AG04449 (cell line): ENCODE results near the gene PCDHGA7.
A peak's percentile ranks its signal among the peaks of the same experiment; 100 is the strongest.
"Not testable (repeated sequence)": the region's sequence is repeated elsewhere in the genome, so short reads cannot be mapped to it uniquely, and the experiment has no call there.

Experiments
- CTCF ChIA-PET: fragments of 350-600 bp; formaldehyde crosslinking; extraction: SDS; loops from one replicate; lab custom pipeline; 2021; ENCODE audit warnings: antibody characterized with exemption; lab: Yijun Ruan, JAX
- POLR2A ChIA-PET: fragments of 400-600, 350-600 bp; formaldehyde crosslinking; extraction: SDS; loops from one replicate; lab custom pipeline; 2020; ENCODE audit warnings: antibody characterized with exemption, inconsistent platforms; lab: Yijun Ruan, JAX
- DNase-seq: peaks from one replicate; pipeline ENCODE4 v3.0.0-alpha.2; 2010; ENCODE audit warnings: low read depth, low spot score
- H3K4me3 ChIP-seq: 2 replicates; pipeline ENCODE4 v1.5.1; 2011; ENCODE audit warnings: low read depth, mild to moderate bottlenecking, control low read depth, low read length
- CTCF ChIP-seq: IDR thresholded peaks from one replicate; pipeline ENCODE4 v1.5.1; 2011; ENCODE audit warnings: mild to moderate bottlenecking, moderate library complexity, low read length, control low read depth, inconsistent platforms; ENCODE audit not compliant: insufficient read depth; ENCODE audit errors: missing control alignments

Gene PCDHGA7

GRCh38 chr5:141427783-141428426, 45.4 kb downstream of the PCDHGA7 start:
- CTCF ChIA-PET, result interaction anchor here (0.9 to 9.2 kb wide), 8 partner anchors 11 to 136 kb away, joined by 3 to 196 read pairs (median 7); partner anchors contain the start of genes PCDHGA10, PCDHGA11, PCDHGA7 and PCDHGB7
- no peak for TF ChIP-seq CTCF
- no peak overlapping the region for H3K4me3 ChIP-seq
- POLR2A ChIA-PET, result no interaction called here
- no peak for DNase-seq

- CTCF ChIA-PET, result interaction anchor here (0.6 to 9.2 kb wide), 45 partner anchors 9 to 160 kb away, joined by 3 to 196 read pairs (median 5); partner anchors contain the start of genes PCDHGA10, PCDHGA11, PCDHGA2 and PCDHGA5
- peak; percentile 52 for DNase-seq
- peak within 1 kb of the TSS; percentile 49 for H3K4me3 ChIP-seq
- POLR2A ChIA-PET, result interaction anchor here (1.2 to 1.6 kb wide), 5 partner anchors 45 to 127 kb away, joined by 3 to 11 read pairs (median 4); partner anchors contain the start of gene PCDHGC3
- peak; percentile 38 for TF ChIP-seq CTCF
Measured at GRCh38 chr5:141430332-141431113, 48.0 kb downstream of the PCDHGA7 start, which contains the start of gene PCDHGA12. PCDHGA12 (plus strand) TSS chr5:141430507; CDS start chr5:141430760, 253 bp downstream.

GRCh38 chr5:141431286-141431685, 48.7 kb downstream of the PCDHGA7 start:
- H3K4me3 ChIP-seq, result peak overlapping the region; percentile 38
- no peak for TF ChIP-seq CTCF
- ChIA-PET CTCF (interaction anchor here (1.2 to 9.2 kb wide), 25 partner anchors 8 to 137 kb away, joined by 3 to 196 read pairs (median 7); partner anchors contain the start of genes PCDHGA10, PCDHGA11, PCDHGA2 and PCDHGB3), POLR2A (interaction anchor here (1.6 kb wide), 1 partner anchor 126 kb away, joined by 11 read pairs; no protein-coding TSS in a partner anchor)
- DNase-seq, result no peak

GRCh38 chr5:141432308-141432707, 49.8 kb downstream of the PCDHGA7 start:
- H3K4me3 ChIP-seq, POLR2A ChIA-PET, DNase-seq: not testable (repeated sequence)
- CTCF ChIA-PET, result interaction anchor here (1.1 to 9.2 kb wide), 7 partner anchors 11 to 126 kb away, joined by 3 to 196 read pairs (median 24); partner anchors contain the start of genes PCDHGA10, PCDHGA11, PCDHGB3 and PCDHGB7

GRCh38 chr5:141432726-141433125, 50.2 kb downstream of the PCDHGA7 start:
- ChIA-PET CTCF (interaction anchor here (1.1 to 9.2 kb wide), 5 partner anchors 11 to 126 kb away, joined by 3 to 196 read pairs (median 82); partner anchors contain the start of genes PCDHGA10, PCDHGA11 and PCDHGB7), POLR2A (interaction anchor here (0.7 kb wide), 1 partner anchor 83 kb away, joined by 3 read pairs; no protein-coding TSS in a partner anchor)
- not testable (repeated sequence) for DNase-seq, H3K4me3 ChIP-seq

- TF ChIP-seq CTCF, result no peak
- H3K4me3 ChIP-seq, result no peak overlapping the region
- ChIA-PET CTCF (interaction anchor here (0.9 to 9.2 kb wide), 7 partner anchors 12 to 130 kb away, joined by 3 to 196 read pairs (median 4); partner anchors contain the start of genes PCDHGA10, PCDHGA11 and PCDHGB7), POLR2A (no interaction called here)
- no peak for DNase-seq
Measured at GRCh38 chr5:141434006-141434405, 51.5 kb downstream of the PCDHGA7 start.
